Measurements from ENCODE around the gene RXRA.
A peak's percentile ranks its signal among the peaks of the same experiment; 100 is the strongest.
"Not testable (repeated sequence)": the region's sequence is repeated elsewhere in the genome, so short reads cannot be mapped to it uniquely, and the experiment has no call there.

RXRA gene

DNA sequence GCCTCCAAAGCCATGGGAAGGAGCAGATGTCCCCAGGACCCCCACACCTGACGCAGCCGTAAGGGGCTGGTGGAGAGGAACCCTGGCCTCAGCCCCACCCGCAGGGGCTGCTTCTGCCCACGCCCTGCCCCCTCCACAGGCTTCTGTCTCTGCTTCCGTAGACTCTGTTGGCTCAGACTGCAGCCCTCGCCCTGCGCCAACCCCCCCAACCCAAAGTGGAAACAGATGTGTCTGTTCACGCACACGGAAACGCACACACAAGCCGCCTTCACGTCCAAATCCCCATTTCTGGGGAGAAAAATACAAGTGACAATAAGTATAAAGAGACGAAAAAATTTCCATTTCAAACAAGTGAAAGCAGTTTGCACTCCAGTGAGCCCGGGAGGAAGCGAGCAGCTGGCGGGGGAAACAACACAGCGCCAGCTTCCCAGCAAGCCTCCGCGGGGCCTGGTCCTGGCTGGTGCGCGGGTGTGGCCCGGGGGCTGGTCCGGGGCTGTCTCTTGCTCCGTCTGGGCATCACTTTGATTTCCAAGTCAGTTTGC lies 32.6 kb upstream of the RXRA start:
- DNase-seq = peak in 7 of 56 donors; percentile 7 to 53 (median 20)

- peak in 2 of 56 donors; percentile 25 to 37 for DNase-seq
Observed at GRCh38 chr9:134294153-134295071, 31.8 kb upstream of the RXRA start.

DNA sequence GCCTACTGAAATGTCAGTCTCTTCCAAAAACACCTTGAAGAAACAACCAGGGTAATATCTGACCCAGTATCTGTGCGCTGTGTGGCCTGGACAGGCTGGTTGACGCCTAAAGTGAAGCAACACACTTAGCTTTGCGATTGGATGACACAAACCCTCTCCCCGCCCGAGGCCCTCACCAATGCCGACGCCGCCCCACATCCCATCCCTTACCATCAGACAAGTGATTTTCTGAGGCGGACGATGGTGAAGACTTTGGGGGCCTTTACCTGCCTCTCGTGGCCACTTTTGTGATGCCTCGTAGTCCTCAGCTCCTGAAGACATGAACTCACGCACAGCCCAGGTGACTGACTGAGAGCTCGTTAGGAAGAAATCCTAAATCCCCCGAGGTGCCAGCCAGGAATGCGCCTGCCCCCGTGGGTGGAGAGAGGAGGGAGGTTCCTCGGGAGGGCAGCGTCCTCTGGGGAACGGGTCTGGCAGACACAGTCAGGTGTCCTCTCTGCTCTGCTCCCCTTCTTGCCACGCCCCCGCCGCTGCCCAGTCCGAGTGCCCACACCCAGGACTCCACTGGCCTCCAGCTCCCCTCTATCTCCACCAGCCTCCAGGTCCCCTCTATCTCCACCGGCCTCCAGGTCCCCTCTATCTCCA lies 31.0 kb upstream of the RXRA start:
- DNase-seq = no peak

- DNase-seq = no peak
Observed at GRCh38 chr9:134295746-134296250, 30.5 kb upstream of the RXRA start.

DNA sequence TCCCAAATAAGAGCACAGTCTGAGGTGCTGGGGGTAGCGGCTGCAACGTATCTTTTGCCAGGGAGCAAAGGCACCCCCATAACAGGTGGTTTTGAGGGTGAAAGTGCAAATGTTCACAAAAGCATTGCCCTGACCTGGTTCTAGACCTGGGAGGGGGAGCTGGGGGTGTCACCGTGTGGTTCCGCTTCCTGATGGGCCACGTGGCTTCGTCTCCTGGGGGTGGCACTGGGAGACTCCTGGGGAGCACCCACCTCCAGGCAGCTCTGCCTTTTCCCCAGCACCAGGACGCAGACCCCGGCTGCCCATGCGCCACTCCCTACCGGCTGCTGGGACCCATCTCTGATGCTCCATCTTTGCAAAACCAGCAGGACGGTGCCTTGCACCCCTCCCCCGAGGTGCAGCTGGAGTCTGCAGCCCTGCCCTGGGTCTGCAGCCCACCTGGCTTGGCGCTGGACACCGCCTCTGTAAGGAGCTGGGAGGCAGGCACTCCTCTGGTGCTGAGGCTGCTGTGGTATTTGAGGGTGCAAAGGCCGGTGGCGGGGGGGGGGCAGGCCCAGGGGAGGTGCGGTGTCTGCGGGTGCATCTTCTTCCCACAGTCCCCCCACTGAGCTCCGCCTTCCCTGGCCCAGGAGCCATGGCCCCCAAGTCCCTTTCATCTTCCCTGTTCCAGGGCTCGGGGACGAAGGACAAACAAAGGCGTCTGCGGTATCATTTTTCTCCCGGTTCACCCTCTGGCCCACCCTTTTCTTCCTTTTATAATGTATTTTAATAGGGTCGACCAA lies 29.8 kb upstream of the RXRA start:
- DNase-seq = no peak

DNA sequence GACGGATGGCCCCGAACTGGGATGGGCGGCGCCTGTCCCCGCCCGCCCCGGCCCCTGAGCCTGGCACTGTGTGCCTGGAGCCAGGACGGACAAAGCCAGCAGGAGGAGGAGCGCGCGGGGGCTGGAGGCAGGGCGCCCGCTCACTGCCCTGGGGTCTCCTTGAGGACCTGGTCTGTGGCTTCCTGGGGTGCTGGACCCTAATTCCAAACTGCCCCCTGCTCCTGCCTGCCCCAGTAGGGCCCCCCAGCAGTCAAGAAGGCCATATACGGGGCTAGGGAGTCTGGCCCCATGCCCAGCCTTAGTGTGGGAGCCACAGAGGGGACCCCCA lies 29.2 kb upstream of the RXRA start:
- DNase-seq = no peak

DNA sequence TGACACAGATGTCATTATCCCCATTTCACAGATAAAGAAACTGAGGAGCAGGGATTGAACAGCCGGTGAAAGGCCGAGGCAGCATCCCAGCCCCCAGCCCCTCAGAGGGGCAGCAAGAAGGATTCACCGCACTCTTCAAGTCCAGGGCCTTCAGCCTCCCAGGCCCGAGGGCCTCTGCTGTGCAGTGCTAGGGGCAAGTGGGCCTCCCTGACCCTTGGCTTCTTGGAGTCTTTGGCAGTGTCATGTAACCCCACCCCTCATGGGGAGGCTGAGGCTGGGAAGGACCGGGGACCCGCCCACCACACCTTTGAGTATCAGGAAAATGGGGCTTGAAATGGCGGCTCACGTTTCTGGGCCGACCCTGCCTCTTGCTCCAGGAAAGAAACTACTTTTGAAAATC lies 28.7 kb upstream of the RXRA start:
- no peak for DNase-seq

DNA sequence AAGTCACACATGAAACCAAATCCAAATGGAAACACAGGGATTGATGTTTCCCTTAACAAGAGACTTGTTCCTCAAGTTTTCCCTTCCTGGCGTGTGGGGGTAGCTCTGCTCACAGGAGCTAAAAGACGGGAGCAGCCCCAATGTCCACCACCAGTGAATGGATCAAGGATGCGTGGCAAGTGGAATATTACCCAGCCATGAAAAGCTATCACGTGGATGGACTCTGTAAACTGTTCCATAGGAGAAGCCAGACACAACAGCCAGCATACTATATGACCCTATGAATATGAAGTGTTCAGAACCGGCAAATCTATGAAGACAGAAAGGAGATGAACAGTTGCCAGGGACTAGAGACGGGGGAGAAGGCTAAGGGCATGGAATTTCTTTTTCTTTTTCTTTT lies 28.3 kb upstream of the RXRA start:
- DNase-seq = no peak

DNA sequence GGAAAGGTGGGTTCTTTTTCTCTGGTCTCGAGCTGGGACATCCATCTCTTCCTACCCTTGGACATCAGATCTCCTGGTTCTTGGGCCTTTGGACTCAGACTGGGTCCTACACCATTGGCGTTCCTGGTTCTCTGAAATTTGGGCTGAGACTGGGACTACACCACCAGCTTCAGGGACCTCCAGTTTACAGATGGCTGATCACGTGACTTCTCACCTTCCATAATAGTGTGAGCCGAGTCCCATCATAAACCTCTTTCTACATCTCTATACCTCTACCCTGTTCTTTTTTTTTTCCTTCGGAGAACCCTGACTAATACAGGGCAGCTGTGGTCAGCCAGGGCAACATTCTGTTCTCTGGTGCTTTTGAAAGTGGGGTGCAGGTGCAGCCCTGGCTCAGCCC lies 27.2 kb upstream of the RXRA start:
- DNase-seq = no peak

- no peak for DNase-seq
Observed at GRCh38 chr9:134299883-134300282, 26.4 kb upstream of the RXRA start.

- no peak for DNase-seq
Observed at GRCh38 chr9:134301387-134302129, 24.7 kb upstream of the RXRA start.

GRCh38 chr9:134302130-134302817 lies 24.0 kb upstream of the RXRA start:
- no peak for DNase-seq

GRCh38 chr9:134303601-134304000 lies 22.7 kb upstream of the RXRA start:
- DNase-seq = no peak

DNA sequence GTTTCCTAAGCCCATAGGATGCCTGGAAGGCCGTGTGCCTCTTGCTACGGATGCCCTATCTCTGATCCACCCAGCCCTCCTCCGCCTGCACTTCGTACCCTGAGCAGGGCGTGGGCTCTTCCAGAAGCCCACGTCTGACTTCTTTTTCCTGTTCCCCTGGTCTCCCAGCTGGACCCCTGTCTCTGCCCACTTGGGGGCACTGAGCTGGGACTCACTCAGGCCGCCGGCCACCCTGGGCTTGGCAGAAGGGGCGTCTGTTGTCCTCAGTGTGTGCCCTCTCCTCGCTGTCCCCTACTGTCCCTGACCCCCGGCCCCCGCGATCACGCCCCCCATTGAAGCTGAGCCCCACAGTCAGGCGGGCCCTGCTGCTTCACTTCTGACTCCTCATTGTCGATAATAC lies 22.0 kb upstream of the RXRA start:
- DNase-seq = no peak

GRCh38 chr9:134304690-134305089 lies 21.6 kb upstream of the RXRA start:
- DNase-seq = no peak

DNA sequence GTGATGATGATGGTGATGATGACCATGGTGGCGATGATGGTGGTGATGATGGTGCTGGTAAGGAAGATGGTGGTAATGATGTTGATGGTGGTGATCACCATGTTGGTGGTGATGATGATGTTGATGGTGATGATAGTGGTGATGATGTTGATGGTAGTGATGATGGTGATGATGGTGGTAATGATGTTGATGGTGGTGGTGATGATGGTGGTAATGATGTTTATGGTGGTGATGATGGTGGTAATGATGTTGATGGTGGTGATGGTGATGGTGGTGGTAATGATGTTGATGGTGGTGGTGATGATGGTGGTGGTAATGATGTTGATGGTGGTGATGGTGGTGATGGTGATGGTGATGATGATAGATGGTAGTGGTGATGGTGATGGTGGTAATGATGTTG lies 20.7 kb upstream of the RXRA start:
- DNase-seq = no peak

GRCh38 chr9:134306042-134306441 lies 20.2 kb upstream of the RXRA start:
- DNase-seq = not testable (repeated sequence)

DNA sequence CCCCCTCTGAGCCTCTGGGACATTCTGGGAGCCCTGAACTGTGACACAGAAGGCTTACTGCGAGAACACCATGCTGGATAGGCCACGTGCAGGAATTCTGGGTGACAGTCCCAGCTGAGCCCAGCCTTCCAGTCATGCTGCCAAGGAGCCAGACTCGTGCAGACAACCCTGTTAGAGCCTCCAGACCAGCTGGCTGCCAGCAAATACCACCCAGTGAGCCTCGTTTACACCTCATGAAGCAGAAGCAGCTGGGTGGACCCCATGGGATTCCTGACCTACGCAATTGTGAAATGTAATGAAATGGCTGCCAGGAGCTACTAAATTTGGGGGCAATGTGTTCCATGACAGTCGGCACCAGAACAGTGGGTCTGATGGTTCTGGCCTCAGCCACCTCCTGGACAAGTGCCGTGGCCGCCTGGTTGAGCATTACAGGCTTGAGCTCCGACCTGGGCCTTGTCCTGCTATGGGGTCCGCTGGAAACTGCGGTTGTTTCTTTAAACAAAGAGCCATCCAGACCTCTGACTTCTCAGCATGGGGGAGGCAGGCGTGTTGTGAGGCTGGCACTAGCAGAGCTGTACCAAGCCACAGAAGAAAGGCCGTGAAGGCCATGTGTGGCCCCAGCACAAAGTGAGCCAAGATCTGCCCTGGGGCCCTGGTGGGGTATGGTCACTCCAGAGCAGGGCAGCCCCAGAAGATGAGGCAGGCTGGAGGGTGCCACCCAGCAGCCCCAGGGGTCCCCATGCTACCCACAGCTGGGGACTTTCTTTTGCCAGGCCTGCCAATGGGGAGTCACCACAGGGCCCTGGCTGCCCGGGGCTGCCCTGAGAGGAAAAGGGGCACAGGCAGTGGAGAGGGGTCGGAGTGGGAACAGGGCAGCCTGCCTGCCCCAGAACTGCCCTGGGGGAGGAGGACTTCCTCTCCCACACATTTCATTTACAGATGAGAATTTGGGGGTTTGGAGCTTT lies 19.3 kb upstream of the RXRA start:
- no peak for DNase-seq

Measured in nucleus accumbens (tissue), 56 donors.